GM10248 (cell line): ENCODE measurements around the gene ZNF841.
"Not testable (repeated sequence)": the region's sequence is repeated elsewhere in the genome, so short reads cannot be mapped to it uniquely, and the experiment has no call there.

ENCODE experiments used
- CTCF ChIA-PET: fragments of 300-600 bp; sonication (Branson Sonifier 250); formaldehyde crosslinking; extraction: SDS; loops from one replicate; lab custom pipeline; 2021; ENCODE audit warnings: antibody characterized with exemption; lab: Yijun Ruan, JAX
- POLR2A ChIA-PET: fragments of 350-650 bp; sonication (Branson Sonifier 250); formaldehyde crosslinking; extraction: SDS; loops from one replicate; lab custom pipeline; 2020; ENCODE audit warnings: antibody characterized with exemption; lab: Yijun Ruan, JAX
- DNase-seq: peaks from one replicate; pipeline ENCODE4 v3.0.0; 2012; ENCODE audit errors: extremely low spot score
- TF ChIP-seq, protein P1 (sequence below): IDR thresholded peaks from 2 replicates; pipeline ENCODE4 v1.5.1; 2012; ENCODE audit warnings: mild to moderate bottlenecking, low read depth; ENCODE audit errors: extremely low read depth, missing control alignments, control extremely low read depth

ZNF841 gene

DNA sequence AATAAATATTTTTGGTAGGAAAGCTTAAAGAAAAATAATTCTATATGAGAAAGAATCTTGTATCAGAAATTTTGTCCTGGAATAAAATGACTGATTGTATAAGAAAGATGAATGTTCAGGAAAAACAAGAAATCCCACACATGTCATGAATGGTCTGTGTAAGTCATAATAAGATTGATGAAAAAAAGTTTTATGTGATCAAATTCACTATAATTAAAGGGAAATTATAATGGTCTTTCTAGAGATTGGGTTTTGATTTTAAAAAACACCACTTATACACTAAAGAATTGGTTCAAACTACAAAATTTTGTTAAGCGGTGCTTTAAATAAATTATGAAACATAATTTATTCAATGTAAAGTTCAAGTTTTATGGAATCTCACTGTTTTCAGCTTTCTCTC lies 7.2 kb upstream of the ZNF841 start:
- DNase-seq: no peak
- TF ChIP-seq, protein P1, sequence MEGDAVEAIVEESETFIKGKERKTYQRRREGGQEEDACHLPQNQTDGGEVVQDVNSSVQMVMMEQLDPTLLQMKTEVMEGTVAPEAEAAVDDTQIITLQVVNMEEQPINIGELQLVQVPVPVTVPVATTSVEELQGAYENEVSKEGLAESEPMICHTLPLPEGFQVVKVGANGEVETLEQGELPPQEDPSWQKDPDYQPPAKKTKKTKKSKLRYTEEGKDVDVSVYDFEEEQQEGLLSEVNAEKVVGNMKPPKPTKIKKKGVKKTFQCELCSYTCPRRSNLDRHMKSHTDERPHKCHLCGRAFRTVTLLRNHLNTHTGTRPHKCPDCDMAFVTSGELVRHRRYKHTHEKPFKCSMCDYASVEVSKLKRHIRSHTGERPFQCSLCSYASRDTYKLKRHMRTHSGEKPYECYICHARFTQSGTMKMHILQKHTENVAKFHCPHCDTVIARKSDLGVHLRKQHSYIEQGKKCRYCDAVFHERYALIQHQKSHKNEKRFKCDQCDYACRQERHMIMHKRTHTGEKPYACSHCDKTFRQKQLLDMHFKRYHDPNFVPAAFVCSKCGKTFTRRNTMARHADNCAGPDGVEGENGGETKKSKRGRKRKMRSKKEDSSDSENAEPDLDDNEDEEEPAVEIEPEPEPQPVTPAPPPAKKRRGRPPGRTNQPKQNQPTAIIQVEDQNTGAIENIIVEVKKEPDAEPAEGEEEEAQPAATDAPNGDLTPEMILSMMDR: no peak
- CTCF ChIA-PET: no interaction called here
- POLR2A ChIA-PET: no interaction called here

DNA sequence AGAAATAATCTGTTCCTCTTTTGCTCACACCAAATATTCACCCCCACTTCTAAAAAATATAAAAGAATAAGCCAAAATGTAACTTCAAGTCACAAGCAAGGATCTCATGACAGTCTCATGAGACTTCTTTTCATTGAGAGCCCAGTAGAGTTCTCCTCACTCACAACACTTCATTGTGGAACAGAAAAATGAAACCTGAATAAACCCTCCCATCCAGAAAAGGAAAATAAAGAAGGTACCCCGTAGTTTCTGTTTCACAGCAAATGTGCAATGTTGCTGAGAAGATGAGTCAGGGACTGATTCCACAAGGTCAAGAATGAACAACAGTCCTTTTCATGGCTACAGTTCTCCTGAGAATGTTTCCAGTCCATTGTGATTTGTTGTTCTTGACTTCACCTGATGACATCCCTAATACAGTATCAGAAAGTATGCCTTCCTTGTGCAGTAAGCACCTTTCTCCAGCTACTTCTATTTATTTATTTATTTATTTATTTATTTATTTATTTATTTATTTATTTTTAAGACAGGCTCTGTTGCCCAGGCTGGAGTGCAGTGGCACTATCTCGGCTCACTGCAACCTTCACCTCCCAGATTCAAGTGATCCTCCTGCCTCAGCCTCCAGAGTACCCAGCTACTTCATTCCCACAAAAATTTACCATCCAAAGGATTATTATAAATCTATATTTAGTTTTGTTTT lies 6.4 kb upstream of the ZNF841 start:
- CTCF ChIA-PET: no interaction called here
- TF ChIP-seq, protein P1: no peak

DNA sequence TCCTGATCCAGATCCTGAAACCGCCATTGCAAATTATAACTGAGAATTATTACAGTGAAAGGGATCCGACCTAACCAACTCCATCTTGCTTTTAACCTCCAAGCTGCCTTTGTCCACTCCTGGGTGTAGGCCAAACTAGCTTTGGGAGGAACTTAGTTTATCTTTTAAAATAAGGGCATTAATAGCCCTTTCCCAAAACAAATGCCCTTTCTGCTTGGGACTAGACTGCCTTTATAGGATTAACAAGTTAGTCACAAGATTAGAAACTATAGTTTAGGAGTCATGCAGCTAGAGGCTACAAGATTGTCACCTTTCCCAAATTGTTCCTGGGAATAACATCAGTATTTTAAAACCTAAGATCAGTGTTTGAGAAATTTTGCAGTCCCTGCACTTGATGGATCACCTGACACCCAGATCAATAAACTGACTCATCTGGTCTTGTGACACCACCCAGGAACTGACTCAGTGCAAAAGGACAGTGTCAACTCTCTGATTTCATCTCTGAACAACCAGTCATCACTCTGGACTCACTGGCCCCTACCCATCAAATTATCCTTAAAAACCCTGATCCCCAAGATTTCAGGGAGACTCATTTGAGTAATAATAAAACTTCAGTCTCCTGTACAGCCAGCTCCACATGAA lies 4.1 kb upstream of the ZNF841 start:
- no peak for DNase-seq
- POLR2A ChIA-PET: no interaction called here
- TF ChIP-seq, protein P1: no peak
- CTCF ChIA-PET: interaction anchor here (1.4 kb wide), 1 partner anchor 247 kb away, joined by 3 read pairs; no protein-coding TSS in a partner anchor

More for the DNA sequence above, 6.4 kb upstream of the ZNF841 start:
- DNase-seq: no peak
- POLR2A ChIA-PET: no interaction called here

DNA sequence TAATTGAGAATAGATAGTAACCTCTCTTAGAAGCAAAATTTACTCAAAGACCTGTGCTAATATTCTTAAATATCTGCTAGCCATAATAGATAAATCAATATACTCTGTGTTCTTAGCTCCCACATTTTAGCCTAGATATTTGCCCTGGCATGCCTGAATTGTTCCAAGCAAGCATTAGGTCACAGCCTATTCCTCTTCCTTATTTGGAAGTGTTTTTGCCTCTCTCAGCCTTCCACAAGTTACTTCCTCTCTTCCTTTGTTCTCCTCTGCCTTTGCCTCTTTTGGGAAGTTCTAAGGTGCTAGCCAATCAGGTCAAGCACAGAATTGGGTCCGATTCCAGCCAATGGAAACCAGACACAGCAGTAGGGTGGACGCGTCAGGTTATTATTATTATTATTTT lies 851 bp upstream of the ZNF841 start:
- POLR2A ChIA-PET, DNase-seq, CTCF ChIA-PET: not testable (repeated sequence)

DNA sequence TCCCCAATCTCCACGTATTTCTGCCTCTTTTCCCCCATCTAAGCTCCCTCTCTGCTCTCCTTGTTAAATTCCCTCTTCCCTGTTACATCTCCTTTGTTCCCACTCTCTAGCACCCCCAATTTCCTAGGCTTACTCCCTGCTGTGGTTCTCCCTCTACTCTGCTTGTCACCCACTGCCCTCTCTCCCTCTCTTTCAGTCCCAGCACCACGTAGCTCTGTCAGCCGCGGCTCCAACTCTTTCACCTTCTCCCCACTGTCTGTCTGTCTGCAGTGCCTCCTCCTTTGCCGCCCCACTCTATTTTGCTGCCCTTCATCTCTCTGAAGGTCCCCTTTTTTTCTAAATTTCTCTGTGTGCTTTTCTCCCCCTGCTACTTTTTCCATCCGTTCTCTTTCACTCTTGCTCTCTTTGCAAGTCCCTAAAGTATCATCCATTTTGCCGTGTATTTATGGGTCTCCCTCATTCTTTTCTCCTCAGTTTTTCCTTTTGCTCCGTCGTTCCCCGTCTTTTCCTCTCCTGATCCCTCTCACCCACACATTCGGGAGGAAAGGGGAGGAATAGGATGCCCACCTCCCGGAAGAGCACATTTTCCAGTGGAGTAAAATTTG lies 937 bp downstream of the ZNF841 start:
- no peak for DNase-seq
- POLR2A ChIA-PET: no interaction called here
- CTCF ChIA-PET: no interaction called here
- TF ChIP-seq, protein P1: no peak

DNA sequence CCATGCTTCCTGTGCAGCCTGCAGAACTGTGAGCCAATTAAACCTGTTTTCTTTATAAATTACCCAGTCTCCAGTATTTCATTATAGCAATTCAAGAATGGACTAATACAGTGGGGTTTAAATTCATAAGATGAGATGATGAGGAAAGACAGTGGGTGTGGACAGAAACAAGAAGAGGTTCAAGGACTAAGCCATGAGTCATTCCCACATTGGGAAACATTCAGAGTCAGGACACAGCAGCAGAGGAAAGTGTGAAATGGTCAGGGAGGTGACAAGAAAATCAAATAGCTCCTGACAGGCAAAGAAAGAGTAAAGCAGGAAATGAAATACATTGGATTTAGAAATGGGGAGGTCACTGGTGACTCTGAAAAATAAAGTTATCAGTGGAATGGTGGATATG lies 9.1 kb downstream of the ZNF841 start:
- CTCF ChIA-PET: no interaction called here
- POLR2A ChIA-PET: no interaction called here
- no peak for DNase-seq
- TF ChIP-seq, protein P1: no peak

DNA sequence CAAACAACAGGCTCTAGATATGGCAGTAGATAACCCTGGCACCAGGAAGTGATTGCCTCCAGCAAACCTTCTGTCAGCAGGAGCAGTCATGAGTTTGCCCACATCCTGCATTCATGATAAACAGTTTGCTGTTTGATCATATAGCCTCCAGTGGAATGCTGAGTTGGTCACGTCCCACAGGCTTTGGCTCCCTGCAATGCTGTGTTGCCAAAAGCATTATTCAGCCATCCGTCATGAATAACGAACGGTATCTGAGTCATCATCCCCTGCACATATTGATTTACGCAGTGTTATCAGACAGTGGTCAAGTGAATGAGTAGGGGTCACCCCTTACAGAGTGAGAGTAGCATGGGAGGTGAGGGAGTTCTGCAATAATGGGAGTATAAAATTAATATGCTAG lies 25.1 kb downstream of the ZNF841 start:
- ChIA-PET CTCF (no interaction called here), POLR2A (no interaction called here)
- DNase-seq: no peak
- TF ChIP-seq, protein P1: no peak
